ENCODE data around the gene SUDS3.

- TF ChIP-seq CTCF (conservative IDR thresholded peaks at IDR 0.05 in 1 of 2, IDR thresholded peaks at IDR 0.05 in 1 of 2; ENCODE audit: extremely low read depth in 1 of 2, insufficient read depth in 1 of 2, low read depth in 1 of 2, low read length in 2 of 2) (no peak), EZH2 (IDR thresholded peaks at IDR 0.05; ENCODE audit: borderline replicate concordance, low read length) (no peak)
These were observed 7.5 kb upstream of the SUDS3 start for GRCh38 chr12:118368821-118369220.

Data from mammary epithelial cell (primary cell).